HCT116 (cell line): ENCODE data around the gene PML. TPM values are rescaled to one million over a fixed set of nuclear protein-coding genes. Genes with fewer than 3 reads are reported as not detected.
A peak's percentile ranks its signal among the peaks of the same experiment; 100 is the strongest.
"Not testable (repeated sequence)": the region's sequence is repeated elsewhere in the genome, so short reads cannot be mapped to it uniquely, and the experiment has no call there.

ENCODE experiments used
- ATAC-seq: fragments of 200-7000 bp; cut with Tn5 transposase; 2 replicates; pipeline ENCODE4 v1.9.1; 2020; ENCODE audit warnings: mild to moderate bottlenecking, moderate library complexity
- BruUV-seq: library from RNA; stranded (reverse); fragments of 400-500 nt; replicated peaks from 2 replicates; lab custom pipeline; 2021; lab: Mats Ljungman, UMichigan
- CTCF ChIA-PET: fragments of 300-600 bp; sonication (Branson Sonifier 250); formaldehyde crosslinking; loops from one replicate; lab custom pipeline; 2021; ENCODE audit warnings: antibody characterized with exemption; lab: Charles Lee
- POLR2A ChIA-PET: fragments of 300-600, 350-600 bp; sonication (Branson Sonifier 250); formaldehyde crosslinking; loops from one replicate; lab custom pipeline; 2021; ENCODE audit warnings: antibody characterized with exemption; lab: Charles Lee
- RAD21 ChIA-PET, 2 experiments: fragments of 300-600 bp; sonication (Branson Sonifier 250); formaldehyde crosslinking; loops; one replicate each; lab custom pipeline; 2023; ENCODE audit warnings: low total read pairs in 2 of 2; ENCODE audit not compliant: uncharacterized antibody in 2 of 2, unreplicated experiment in 2 of 2, low non-redundant PET in 1 of 2; lab: Charles Lee
- DNase-seq: peaks from one replicate; pipeline ENCODE4 v3.0.0-alpha.2; 2010; ENCODE audit warnings: low read depth, low spot score
- H2AFZ ChIP-seq: fragments of 200-600 bp; shearing (Covaris generic), sonication (generic); 2 replicates; pipeline ENCODE4 v1.6.1; 2017; ENCODE audit warnings: low read depth, mixed run types, mixed read lengths, antibody characterized with exemption, low read length; ENCODE audit not compliant: poor library complexity, severe bottlenecking
- H3K27ac ChIP-seq: 2 replicates; pipeline ENCODE4 v1.5.1; 2012; ENCODE audit warnings: low read depth, low read length
- H3K27me3 ChIP-seq: fragments of 200-600 bp; sonication (generic); 2 replicates; pipeline ENCODE4 v1.6.1; 2016; ENCODE audit warnings: mixed run types, low read length, mixed read lengths; ENCODE audit not compliant: insufficient read depth
- H3K36me3 ChIP-seq, 2 experiments: fragments of 200-500 bp in 1 of 2; fragments of 200-600 bp in 1 of 2; sonication (Bioruptor generic) in 1 of 2; sonication (generic) in 1 of 2; 2 replicates each; pipeline versions ENCODE4 v1.5.1 to v1.6.1; 2014 to 2016; ENCODE audit warnings: low read length in 2 of 2, inconsistent platforms in 1 of 2, mixed read lengths in 1 of 2, mixed run types in 1 of 2; ENCODE audit not compliant: insufficient read depth in 2 of 2, control insufficient read depth in 1 of 2
- H3K4me1 ChIP-seq, 2 experiments: fragments of 200-600 bp in 1 of 2; sonication (generic) in 1 of 2; 2 replicates each; pipeline versions ENCODE4 v1.5.1 to v1.6.1; 2012 to 2017; ENCODE audit warnings: low read length in 2 of 2, inconsistent platforms in 1 of 2, mild to moderate bottlenecking in 1 of 2, mixed read lengths in 1 of 2, mixed run types in 1 of 2, moderate library complexity in 1 of 2; ENCODE audit not compliant: insufficient read depth in 2 of 2, control insufficient read depth in 1 of 2
- H3K4me2 ChIP-seq: fragments of 200-600 bp; sonication (generic); 2 replicates; pipeline ENCODE4 v1.6.1; 2017; ENCODE audit warnings: mixed run types, low read length, mixed read lengths
- H3K4me3 ChIP-seq, 2 experiments: fragments of 200-600 bp in 1 of 2; sonication (generic) in 1 of 2; replicated peaks in 1 of 2; 2 replicates each; pipeline ENCODE4 v1.5.1; 2011 to 2016; ENCODE audit warnings: low read length in 2 of 2, control low read depth in 1 of 2, low read depth in 1 of 2, mild to moderate bottlenecking in 1 of 2, mixed read lengths in 1 of 2, mixed run types in 1 of 2
- H3K79me2 ChIP-seq: fragments of 200-600 bp; sonication (generic); 2 replicates; pipeline ENCODE4 v1.6.1; 2017; ENCODE audit warnings: mild to moderate bottlenecking, mixed run types, low read length, moderate library complexity, mixed read lengths; ENCODE audit not compliant: insufficient read depth
- H3K9ac ChIP-seq: fragments of 200-600 bp; sonication (generic); 2 replicates; pipeline ENCODE4 v1.6.1; 2016; ENCODE audit warnings: low read length, mixed read lengths
- H3K9me2 ChIP-seq: fragments of 200-600 bp; sonication (generic), shearing (Covaris generic); 2 replicates; pipeline ENCODE4 v1.6.1; 2017; ENCODE audit warnings: mixed run types, mild to moderate bottlenecking, moderate library complexity; ENCODE audit not compliant: insufficient read depth
- H3K9me3 ChIP-seq, 2 experiments: fragments of 200-500 bp in 1 of 2; fragments of 200-600 bp in 1 of 2; sonication (Bioruptor generic) in 1 of 2; sonication (generic) in 1 of 2; 2 replicates each; pipeline ENCODE4 v1.6.1; 2014 to 2017; ENCODE audit warnings: low read length in 2 of 2, mixed read lengths in 2 of 2, inconsistent platforms in 1 of 2, low read depth in 1 of 2, mild to moderate bottlenecking in 1 of 2, mixed run types in 1 of 2, moderate library complexity in 1 of 2; ENCODE audit not compliant: control insufficient read depth in 1 of 2, insufficient read depth in 1 of 2
- H4K20me1 ChIP-seq: fragments of 200-600 bp; sonication (generic), shearing (Covaris generic); 2 replicates; pipeline ENCODE4 v1.6.1; 2017; ENCODE audit warnings: mixed run types, mild to moderate bottlenecking, moderate library complexity; ENCODE audit not compliant: insufficient read depth
- ATF3 ChIP-seq: IDR thresholded peaks from 2 replicates; pipeline ENCODE4 v1.6.1; 2012
- SIN3A ChIP-seq: IDR thresholded peaks from 2 replicates; pipeline ENCODE4 v1.6.1; 2012; ENCODE audit warnings: low read depth
- SP1 ChIP-seq: IDR thresholded peaks from 2 replicates; pipeline ENCODE4 v1.6.1; 2012; ENCODE audit warnings: low read depth
- intact Hi-C: fragments of 100-400 bp; cut with micrococcal nuclease; formaldehyde crosslinking; loops from 2 replicates; pipeline ENCODE4 v1.10.0; 2022
- total RNA-seq: library from RNA; stranded (reverse); gene quantifications from one replicate; pipeline ENCODE4 v1.2.1, GENCODE V29; 2021; ENCODE audit not compliant: unreplicated experiment

Gene PML
- total RNA-seq, 1 experiment from 2014 or later = 28.1 TPM

GRCh38 chr15:74052271-74053260 is 58.0 kb downstream of the PML start:
- peak; percentile 34; the same call in 1 of the 2 replicates for TF ChIP-seq SP1
- CTCF ChIA-PET = interaction anchor here (1.3 to 5.3 kb wide), 8 partner anchors 9 to 323 kb away, joined by 5 to 90 read pairs (median 8); partner anchors contain the start of gene PML

GRCh38 chr15:74053517-74053916 is 59.0 kb downstream of the PML start:
- ATAC-seq (no peak), DNase-seq (no peak)
- Histone ChIP-seq H3K27ac (no peak overlapping the region), H3K4me3 (no peak overlapping the region), H3K79me2 (no peaks in the 10 kb centered on the region), H4K20me1 (no peaks in the 10 kb centered on the region), H3K36me3 (no peaks in the 10 kb centered on the region), H3K9me2 (no peaks in the 10 kb centered on the region), H3K9ac (no peak overlapping the region), H2AFZ (peak overlapping the region; percentile 83), H3K27me3 (no peaks in the 10 kb centered on the region), H3K4me2 (peak overlapping the region; percentile 69), H3K4me1 (peaks cover 6 to 19% of the 10 kb centered on the region in 2 experiments; a peak in 3 of 4 replicates), H3K9me3 (no peaks in the 10 kb centered on the region)
- CTCF ChIA-PET = interaction anchor here (0.7 to 5.3 kb wide), 11 partner anchors 9 to 322 kb away, joined by 4 to 90 read pairs (median 6); partner anchors contain the start of gene PML
- RAD21 ChIA-PET = interaction anchor here (1.0 to 1.8 kb wide), 7 partner anchors 81 to 270 kb away, joined by 3 to 9 read pairs (median 6); no protein-coding TSS in a partner anchor
- intact Hi-C loops = loop anchor here (5.0 kb wide), 1 partner anchor 249 kb away; no protein-coding TSS in a partner anchor
- BruUV-seq = no TSS peak
- POLR2A ChIA-PET = interaction anchor here (1.2 kb wide), 1 partner anchor 10 kb away, joined by 3 read pairs; no protein-coding TSS in a partner anchor
- TF ChIP-seq ATF3 (no peak), SIN3A (no peak)

More at GRCh38 chr15:74052271-74053260, 58.0 kb downstream of the PML start:
- H3K27me3 ChIP-seq, DNase-seq, BruUV-seq, H3K9me2 ChIP-seq, H3K9ac ChIP-seq, H3K4me2 ChIP-seq, H3K79me2 ChIP-seq, ATAC-seq, H4K20me1 ChIP-seq, H2AFZ ChIP-seq, H3K9me3 ChIP-seq, H3K27ac ChIP-seq, H3K4me3 ChIP-seq, H3K36me3 ChIP-seq: not testable (repeated sequence)
- POLR2A ChIA-PET = interaction anchor here (0.9 to 1.2 kb wide), 2 partner anchors 9 to 78 kb away, joined by 3 read pairs; no protein-coding TSS in a partner anchor
- intact Hi-C loops = loop anchor here (5.0 kb wide), 1 partner anchor 250 kb away; no protein-coding TSS in a partner anchor
- peaks cover 10 to 26% of the 10 kb centered on the region in 2 experiments for H3K4me1 ChIP-seq
- RAD21 ChIA-PET = interaction anchor here in 1 of 2 experiments (1.0 to 1.8 kb wide), 3 partner anchors 80 to 271 kb away, joined by 3 to 6 read pairs (median 4); no protein-coding TSS in a partner anchor
